G401 (cell line): ENCODE results near the gene FCHO1. TPM values are rescaled to one million over a fixed set of nuclear protein-coding genes. Genes with fewer than 3 reads are reported as not detected.
"Not testable (repeated sequence)": the region's sequence is repeated elsewhere in the genome, so short reads cannot be mapped to it uniquely, and the experiment has no call there.

Source experiments
- DNase-seq: peaks from one replicate; pipeline ENCODE4 v3.0.0-alpha.2; 2015; ENCODE audit warnings: low spot score
- in situ Hi-C: cut with HindIII; loops from 2 replicates; pipeline ENCODE4 v1.10.0; 2016; ENCODE audit warnings: low sequenced_read_pairs, mixed read lengths
- total RNA-seq: library from RNA; depleted of rRNA; stranded (reverse); fragments of >200 nt; shearing (Covaris generic); gene quantifications from 2 replicates; pipeline ENCODE4 v1.2.3, GENCODE V29; 2014

The FCHO1 gene
- total RNA-seq, 1 experiment from 2014 or later = 9.3 TPM

- in situ Hi-C loops = no loop called here
- no peak for DNase-seq
Observed at GRCh38 chr19:17787274-17787913, 36.1 kb downstream of the FCHO1 start.

- DNase-seq = no peak
- in situ Hi-C loops = no loop called here
Observed at GRCh38 chr19:17788632-17789031, 37.4 kb downstream of the FCHO1 start.

- no peak for DNase-seq
- in situ Hi-C loops = no loop called here
Observed at GRCh38 chr19:17790059-17790780, 38.9 kb downstream of the FCHO1 start.

GRCh38 chr19:17794412-17794730 is 43.1 kb downstream of the FCHO1 start:
- DNase-seq = no peak
- in situ Hi-C loops = no loop called here

- DNase-seq = no peak
- in situ Hi-C loops = no loop called here
Observed at GRCh38 chr19:17794731-17795494, 43.6 kb downstream of the FCHO1 start, which contains the start of gene B3GNT3. Gene B3GNT3 (plus strand): TSS chr19:17795138. CDS start chr19:17807808, 12,670 bp downstream.

GRCh38 chr19:17795495-17795856 is 44.2 kb downstream of the FCHO1 start:
- in situ Hi-C loops = no loop called here
- DNase-seq = no peak

- DNase-seq = no peak
- in situ Hi-C loops = no loop called here
Observed at GRCh38 chr19:17796013-17796837, 44.9 kb downstream of the FCHO1 start.

- no peak for DNase-seq
- in situ Hi-C loops = no loop called here
Observed at GRCh38 chr19:17796838-17797423, 45.7 kb downstream of the FCHO1 start.

GRCh38 chr19:17797424-17798201 is 46.3 kb downstream of the FCHO1 start:
- DNase-seq = no peak
- in situ Hi-C loops = no loop called here

- in situ Hi-C loops, DNase-seq: not testable (repeated sequence)
Observed at GRCh38 chr19:17798599-17798998, 47.3 kb downstream of the FCHO1 start.

GRCh38 chr19:17802137-17802858 is 51.0 kb downstream of the FCHO1 start:
- in situ Hi-C loops = no loop called here
- DNase-seq = no peak

GRCh38 chr19:17803264-17803896 is 52.1 kb downstream of the FCHO1 start:
- no peak for DNase-seq
- in situ Hi-C loops = no loop called here

- in situ Hi-C loops = no loop called here
Observed at GRCh38 chr19:17805427-17805826, 54.1 kb downstream of the FCHO1 start.

GRCh38 chr19:17806945-17807344 is 55.7 kb downstream of the FCHO1 start:
- in situ Hi-C loops = no loop called here
- DNase-seq = no peak

More at GRCh38 chr19:17805427-17805826, 54.1 kb downstream of the FCHO1 start:
- DNase-seq = no peak

GRCh38 chr19:17807731-17808316 is 56.5 kb downstream of the FCHO1 start:
- in situ Hi-C loops = no loop called here

GRCh38 chr19:17811103-17811502 is 59.8 kb downstream of the FCHO1 start:
- DNase-seq = no peak
- in situ Hi-C loops = no loop called here

More at GRCh38 chr19:17807731-17808316, 56.5 kb downstream of the FCHO1 start:
- DNase-seq = no peak

- no peak for DNase-seq
- in situ Hi-C loops = no loop called here
Observed at GRCh38 chr19:17811681-17812080, 60.4 kb downstream of the FCHO1 start.
